Neural cell (in vitro differentiated cells): ENCODE results near the gene GPR84. TPM values are rescaled to one million over a fixed set of nuclear protein-coding genes. Genes with fewer than 3 reads are reported as not detected.
A peak's percentile ranks its signal among the peaks of the same experiment; 100 is the strongest.

ENCODE experiments used
- H2AFZ ChIP-seq: fragments of 200-600, 300-800 bp; sonication (generic), shearing (Covaris generic); 2 replicates; pipeline ENCODE4 v1.6.0; 2014; ENCODE audit warnings: low read depth, mild to moderate bottlenecking, antibody characterized with exemption, low read length, moderate library complexity
- H3F3A ChIP-seq: fragments of 200-600 bp; shearing (Covaris generic); 2 replicates; pipeline ENCODE4 v1.6.1; 2016; ENCODE audit warnings: mild to moderate bottlenecking, moderate library complexity, mixed read lengths, antibody characterized with exemption, low read length; ENCODE audit not compliant: insufficient read depth, poor library complexity, severe bottlenecking
- H3K27ac ChIP-seq: fragments of 200-600, 300-800 bp; sonication (generic), shearing (Covaris generic); 2 replicates; pipeline ENCODE4 v1.5.1; 2014; ENCODE audit warnings: mild to moderate bottlenecking, low read length, moderate library complexity
- H3K27me3 ChIP-seq: fragments of 300-800, 200-600 bp; sonication (generic), shearing (Covaris generic); 2 replicates; pipeline ENCODE4 v1.6.0; 2014; ENCODE audit warnings: mild to moderate bottlenecking, low read depth, low read length, moderate library complexity; ENCODE audit not compliant: insufficient read depth
- H3K36me3 ChIP-seq: fragments of 300-800, 200-600 bp; sonication (generic), shearing (Covaris generic); 2 replicates; pipeline ENCODE4 v1.5.1; 2014; ENCODE audit warnings: mild to moderate bottlenecking, antibody characterized with exemption, low read length, moderate library complexity; ENCODE audit not compliant: insufficient read depth
- H3K4me2 ChIP-seq: fragments of 300-800, 200-600 bp; sonication (generic), shearing (Covaris generic); 2 replicates; pipeline ENCODE4 v1.6.0; 2014; ENCODE audit warnings: mild to moderate bottlenecking, low read length
- H3K4me3 ChIP-seq: fragments of 300-800, 200-600 bp; sonication (generic), shearing (Covaris generic); 2 replicates; pipeline ENCODE4 v1.5.1; 2014; ENCODE audit warnings: mild to moderate bottlenecking, low read length, moderate library complexity
- H3K79me2 ChIP-seq: fragments of 200-600 bp; shearing (Covaris generic); replicated peaks from 2 replicates; pipeline ENCODE4 v1.6.0; 2014; ENCODE audit warnings: mild to moderate bottlenecking, low read length, moderate library complexity; ENCODE audit not compliant: insufficient read depth
- H3K9ac ChIP-seq: fragments of 300-800, 200-600 bp; sonication (generic), shearing (Covaris generic); 2 replicates; pipeline ENCODE4 v1.6.1; 2016; ENCODE audit warnings: mild to moderate bottlenecking, low read length, mixed read lengths
- H3K9me2 ChIP-seq: fragments of 200-600 bp; shearing (Covaris generic); 2 replicates; pipeline ENCODE4 v1.6.1; 2016; ENCODE audit warnings: mild to moderate bottlenecking, low read length, mixed read lengths; ENCODE audit not compliant: insufficient read depth
- H3K9me3 ChIP-seq: fragments of 200-600, 300-800 bp; sonication (generic), shearing (Covaris generic); 2 replicates; pipeline ENCODE4 v1.6.1; 2016; ENCODE audit warnings: mild to moderate bottlenecking, mixed run types, low read length, moderate library complexity, mixed read lengths
- H4K20me1 ChIP-seq: fragments of 200-600 bp; shearing (Covaris generic); 2 replicates; pipeline ENCODE4 v1.6.1; 2016; ENCODE audit warnings: mild to moderate bottlenecking, mixed run types; ENCODE audit not compliant: insufficient read depth
- EP300 ChIP-seq: fragments of 450-650 bp; conservative IDR thresholded peaks from 2 replicates; pipeline ENCODE4 v1.6.1; 2014; ENCODE audit warnings: antibody characterized with exemption, mild to moderate bottlenecking, moderate library complexity; ENCODE audit not compliant: poor library complexity, severe bottlenecking
- EZH2 ChIP-seq: fragments of 200-600, 300-800 bp; shearing (Covaris generic), sonication (generic); IDR thresholded peaks from 2 replicates; pipeline ENCODE4 v1.6.1; 2014; ENCODE audit warnings: antibody characterized with exemption, low read length, borderline replicate concordance, mild to moderate bottlenecking; ENCODE audit not compliant: insufficient read depth, poor library complexity, severe bottlenecking
- MXI1 ChIP-seq: fragments of 450-650 bp; conservative IDR thresholded peaks from 2 replicates; pipeline ENCODE4 v1.6.1; 2014; ENCODE audit warnings: antibody characterized with exemption, mild to moderate bottlenecking; ENCODE audit not compliant: poor library complexity, severe bottlenecking
- POLR2AphosphoS5 ChIP-seq: IDR thresholded peaks from 2 replicates; pipeline ENCODE4 v1.6.1; 2012
- RAD21 ChIP-seq: fragments of 450-650 bp; conservative IDR thresholded peaks from 2 replicates; pipeline ENCODE4 v1.6.1; 2014; ENCODE audit warnings: antibody characterized with exemption, mild to moderate bottlenecking, moderate library complexity
- SMC3 ChIP-seq: fragments of 450-650 bp; conservative IDR thresholded peaks from 2 replicates; pipeline ENCODE4 v1.6.1; 2014; ENCODE audit warnings: antibody characterized with exemption, mild to moderate bottlenecking, moderate library complexity; ENCODE audit not compliant: poor library complexity
- TAF1 ChIP-seq: IDR thresholded peaks from 2 replicates; pipeline ENCODE4 v1.6.1; 2012; ENCODE audit warnings: low read depth
- polyA plus RNA-seq: library from polyadenylated mRNA; depleted of rRNA; stranded (reverse); fragments of >200 nt; gene quantifications from 2 replicates; pipeline ENCODE4 v1.2.3, GENCODE V29; 2014
- TF ChIP-seq, protein P1 (sequence below): fragments of 450-650 bp; IDR thresholded peaks from 2 replicates; pipeline ENCODE4 v1.5.1; 2014; ENCODE audit warnings: antibody characterized with exemption, mild to moderate bottlenecking, moderate library complexity; ENCODE audit not compliant: poor library complexity, severe bottlenecking
- TF ChIP-seq, protein P2 (sequence below): IDR thresholded peaks from 2 replicates; pipeline ENCODE4 v1.6.1; 2012; ENCODE audit warnings: borderline replicate concordance

The GPR84 gene
- polyA plus RNA-seq, 1 donor from 2014 or later = not detected

DNA sequence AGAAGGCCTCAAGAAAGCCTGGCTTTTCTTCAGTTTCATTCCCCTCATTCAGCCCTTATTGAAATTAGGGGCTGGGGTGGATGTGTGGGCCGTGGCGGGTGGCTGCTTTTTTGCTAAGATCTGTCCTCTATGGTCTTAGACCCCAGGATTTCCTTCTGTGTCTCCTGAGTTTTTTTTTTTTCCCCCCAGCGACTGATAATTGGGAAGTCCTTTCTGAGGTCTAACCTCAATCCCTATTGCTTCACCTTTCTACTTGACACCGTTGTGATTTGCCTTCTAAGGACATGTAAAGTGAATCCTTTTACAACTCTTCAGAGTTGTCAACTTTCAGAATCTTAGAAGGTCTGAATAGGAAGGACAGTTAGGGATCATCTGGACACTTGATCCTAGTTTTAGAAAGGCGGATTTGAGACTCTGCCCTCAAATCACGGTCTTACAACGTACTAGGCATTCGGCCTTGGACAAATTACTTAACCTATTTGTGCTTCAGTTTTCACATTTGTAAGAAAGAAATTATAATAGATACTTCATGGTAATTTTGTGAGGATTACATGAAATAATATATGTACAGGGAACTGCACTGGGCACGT, 4.4 kb downstream of the GPR84 start:
- TF ChIP-seq TAF1 (no peak), RAD21 (no peak), EP300 (no peak), EZH2 (no peak), POLR2AphosphoS5 (no peak), MXI1 (peak; percentile 13)
- Histone ChIP-seq H3K9me2 (no peaks in the 10 kb centered on the region), H3K9me3 (no peaks in the 10 kb centered on the region), H3K27ac (peak overlapping the region; percentile 99), H3F3A (peaks cover 4% of the 10 kb centered on the region), H3K4me2 (peak overlapping the region; percentile 94), H3K4me3 (peak overlapping the region; percentile 68), H3K79me2 (peaks cover 17% of the 10 kb centered on the region), H3K9ac (peak overlapping the region; percentile 92), H3K36me3 (no peaks in the 10 kb centered on the region), H4K20me1 (no peaks in the 10 kb centered on the region), H3K27me3 (no peaks in the 10 kb centered on the region), H2AFZ (peak overlapping the region; percentile 53)

DNA sequence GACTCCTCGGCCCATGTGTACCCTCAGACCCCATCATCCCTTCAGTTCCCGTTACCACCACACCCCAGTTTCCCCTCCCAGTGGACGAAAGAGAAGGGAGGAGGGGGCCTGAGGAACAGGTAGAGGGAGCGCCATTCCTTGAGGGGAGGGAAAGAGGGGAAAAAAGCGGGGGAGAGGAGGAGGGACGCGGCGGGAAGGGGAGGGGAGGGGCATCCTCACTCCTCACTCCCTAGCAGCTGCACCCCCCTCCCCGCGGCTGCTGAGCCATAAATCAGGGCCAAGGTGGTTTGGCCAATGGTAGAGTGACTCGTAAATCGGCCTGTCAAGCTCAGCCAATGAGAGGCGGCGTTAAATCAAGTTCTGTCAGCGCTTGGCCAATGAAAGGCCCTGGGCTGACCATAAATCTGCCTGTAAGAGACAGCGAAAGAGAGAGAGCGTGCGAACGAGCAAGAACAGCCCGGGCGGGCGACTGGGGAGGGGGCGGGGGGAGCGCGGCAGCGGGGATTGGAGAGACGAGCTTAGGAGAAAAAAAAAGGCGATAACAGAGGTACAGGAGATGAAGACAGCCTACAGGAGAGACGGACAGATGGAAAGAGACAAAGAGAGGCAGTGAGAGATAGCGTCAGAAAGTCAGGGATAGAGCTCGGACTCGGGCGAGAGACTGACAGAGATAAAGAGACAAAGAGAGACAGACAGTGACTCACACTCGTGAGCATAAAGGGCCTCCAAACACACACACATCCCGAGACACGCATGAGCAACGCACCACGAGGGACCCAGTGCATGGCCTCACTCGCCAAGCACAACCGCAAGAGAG, 5.1 kb downstream of the GPR84 start:
- Histone ChIP-seq H3K4me2 (peak overlapping the region; percentile 94), H3K9ac (peak overlapping the region; percentile 94), H3F3A (peaks cover 4% of the 10 kb centered on the region), H3K79me2 (peaks cover 17% of the 10 kb centered on the region), H3K27ac (peak overlapping the region; percentile 99), H3K9me2 (no peaks in the 10 kb centered on the region), H3K27me3 (no peaks in the 10 kb centered on the region), H3K4me3 (peak overlapping the region; percentile 68), H4K20me1 (no peaks in the 10 kb centered on the region), H3K9me3 (no peaks in the 10 kb centered on the region), H3K36me3 (no peaks in the 10 kb centered on the region), H2AFZ (peak overlapping the region; percentile 54)
- TF ChIP-seq EP300 (peak; percentile 83), TAF1 (peak; percentile 74), POLR2AphosphoS5 (peak; percentile 81), MXI1 (peak; percentile 84), RAD21 (peak; percentile 54), EZH2 (no peak), SMC3 (peak; percentile 55)
- TF ChIP-seq, protein P1, sequence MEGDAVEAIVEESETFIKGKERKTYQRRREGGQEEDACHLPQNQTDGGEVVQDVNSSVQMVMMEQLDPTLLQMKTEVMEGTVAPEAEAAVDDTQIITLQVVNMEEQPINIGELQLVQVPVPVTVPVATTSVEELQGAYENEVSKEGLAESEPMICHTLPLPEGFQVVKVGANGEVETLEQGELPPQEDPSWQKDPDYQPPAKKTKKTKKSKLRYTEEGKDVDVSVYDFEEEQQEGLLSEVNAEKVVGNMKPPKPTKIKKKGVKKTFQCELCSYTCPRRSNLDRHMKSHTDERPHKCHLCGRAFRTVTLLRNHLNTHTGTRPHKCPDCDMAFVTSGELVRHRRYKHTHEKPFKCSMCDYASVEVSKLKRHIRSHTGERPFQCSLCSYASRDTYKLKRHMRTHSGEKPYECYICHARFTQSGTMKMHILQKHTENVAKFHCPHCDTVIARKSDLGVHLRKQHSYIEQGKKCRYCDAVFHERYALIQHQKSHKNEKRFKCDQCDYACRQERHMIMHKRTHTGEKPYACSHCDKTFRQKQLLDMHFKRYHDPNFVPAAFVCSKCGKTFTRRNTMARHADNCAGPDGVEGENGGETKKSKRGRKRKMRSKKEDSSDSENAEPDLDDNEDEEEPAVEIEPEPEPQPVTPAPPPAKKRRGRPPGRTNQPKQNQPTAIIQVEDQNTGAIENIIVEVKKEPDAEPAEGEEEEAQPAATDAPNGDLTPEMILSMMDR = no peak
- TF ChIP-seq, protein P2, sequence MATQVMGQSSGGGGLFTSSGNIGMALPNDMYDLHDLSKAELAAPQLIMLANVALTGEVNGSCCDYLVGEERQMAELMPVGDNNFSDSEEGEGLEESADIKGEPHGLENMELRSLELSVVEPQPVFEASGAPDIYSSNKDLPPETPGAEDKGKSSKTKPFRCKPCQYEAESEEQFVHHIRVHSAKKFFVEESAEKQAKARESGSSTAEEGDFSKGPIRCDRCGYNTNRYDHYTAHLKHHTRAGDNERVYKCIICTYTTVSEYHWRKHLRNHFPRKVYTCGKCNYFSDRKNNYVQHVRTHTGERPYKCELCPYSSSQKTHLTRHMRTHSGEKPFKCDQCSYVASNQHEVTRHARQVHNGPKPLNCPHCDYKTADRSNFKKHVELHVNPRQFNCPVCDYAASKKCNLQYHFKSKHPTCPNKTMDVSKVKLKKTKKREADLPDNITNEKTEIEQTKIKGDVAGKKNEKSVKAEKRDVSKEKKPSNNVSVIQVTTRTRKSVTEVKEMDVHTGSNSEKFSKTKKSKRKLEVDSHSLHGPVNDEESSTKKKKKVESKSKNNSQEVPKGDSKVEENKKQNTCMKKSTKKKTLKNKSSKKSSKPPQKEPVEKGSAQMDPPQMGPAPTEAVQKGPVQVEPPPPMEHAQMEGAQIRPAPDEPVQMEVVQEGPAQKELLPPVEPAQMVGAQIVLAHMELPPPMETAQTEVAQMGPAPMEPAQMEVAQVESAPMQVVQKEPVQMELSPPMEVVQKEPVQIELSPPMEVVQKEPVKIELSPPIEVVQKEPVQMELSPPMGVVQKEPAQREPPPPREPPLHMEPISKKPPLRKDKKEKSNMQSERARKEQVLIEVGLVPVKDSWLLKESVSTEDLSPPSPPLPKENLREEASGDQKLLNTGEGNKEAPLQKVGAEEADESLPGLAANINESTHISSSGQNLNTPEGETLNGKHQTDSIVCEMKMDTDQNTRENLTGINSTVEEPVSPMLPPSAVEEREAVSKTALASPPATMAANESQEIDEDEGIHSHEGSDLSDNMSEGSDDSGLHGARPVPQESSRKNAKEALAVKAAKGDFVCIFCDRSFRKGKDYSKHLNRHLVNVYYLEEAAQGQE = peak; percentile 79
